ENCODE measurements around the gene RLN3.

Gene RLN3

DNA sequence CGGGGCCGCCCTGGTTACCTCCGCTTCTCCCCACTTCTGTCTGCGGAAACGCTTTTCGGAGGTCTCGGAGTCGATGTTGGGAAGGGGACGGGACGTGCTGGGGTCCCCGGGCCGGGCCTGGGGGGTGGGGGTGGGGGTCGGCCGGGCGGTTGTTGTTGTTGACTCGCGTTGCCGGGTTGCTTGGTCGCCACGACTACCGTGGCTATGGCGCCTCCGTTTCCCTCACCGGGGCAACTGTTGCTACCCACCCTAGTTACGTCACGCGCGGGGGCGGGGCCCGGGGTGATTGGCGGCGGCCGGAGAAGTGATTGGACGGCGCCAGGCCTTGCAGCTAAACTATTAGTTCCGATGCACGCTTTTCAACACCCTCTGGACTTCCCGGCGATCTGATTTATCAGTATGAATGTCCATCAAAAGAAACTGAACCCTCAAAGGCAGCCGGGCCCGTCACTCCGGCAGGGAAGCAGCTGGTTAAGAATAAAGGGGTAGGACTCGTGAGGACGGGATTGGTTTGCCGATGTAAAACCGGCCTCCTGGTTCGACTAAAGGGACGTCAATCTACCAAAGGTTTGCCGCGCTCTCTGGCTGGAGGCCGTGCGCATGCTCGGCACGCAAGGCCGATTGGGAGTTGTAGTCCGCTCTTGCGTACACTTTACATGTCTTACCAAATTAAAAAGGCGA, 21.7 kb upstream of the RLN3 start, which contains the start of gene RFX1:
Gene RFX1, minus strand, starts transcription at position 236 of the 681 bp plus-strand sequence. CDS start 12,477 bp downstream, outside the sequence.
- Histone ChIP-seq H2AFZ (ENCODE audit: low read length) (peak within 1 kb of the TSS; percentile 87), H3K4me2 (ENCODE audit: low read depth, low read length, poor library complexity, severe bottlenecking) (peak within 1 kb of the TSS; percentile 81), H3K4me1 (ENCODE audit: insufficient read depth, low read length, poor library complexity, severe bottlenecking) (peaks cover 39% of the 10 kb centered on the region), H3K9ac (ENCODE audit: low read depth, low read length, poor library complexity, severe bottlenecking) (peak within 1 kb of the TSS; percentile 87), H3K4me3 (ENCODE audit: low read length, poor library complexity, severe bottlenecking) (peak within 1 kb of the TSS; percentile 80), H3K36me3 (ENCODE audit: insufficient read depth, low read length) (no peaks in the 10 kb centered on the region), H3F3A (ENCODE audit: low read depth) (peaks cover 17% of the 10 kb centered on the region; the same call in 1 of the 2 replicates), H4K20me1 (ENCODE audit: insufficient read depth, low read length, poor library complexity, severe bottlenecking) (no peaks in the 10 kb centered on the region), H3K9me3 (ENCODE audit: insufficient read depth, low read depth, low read length) (no peaks in the 10 kb centered on the region), H3K27me3 (ENCODE audit: insufficient read depth, low read length, poor library complexity, severe bottlenecking) (no peaks in the 10 kb centered on the region), H3K79me2 (ENCODE audit: insufficient read depth, low read length) (peaks cover 20% of the 10 kb centered on the region), H3K9me2 (replicated peaks; ENCODE audit: low read depth, low read length) (no peaks in the 10 kb centered on the region)
- TF ChIP-seq, protein P1, sequence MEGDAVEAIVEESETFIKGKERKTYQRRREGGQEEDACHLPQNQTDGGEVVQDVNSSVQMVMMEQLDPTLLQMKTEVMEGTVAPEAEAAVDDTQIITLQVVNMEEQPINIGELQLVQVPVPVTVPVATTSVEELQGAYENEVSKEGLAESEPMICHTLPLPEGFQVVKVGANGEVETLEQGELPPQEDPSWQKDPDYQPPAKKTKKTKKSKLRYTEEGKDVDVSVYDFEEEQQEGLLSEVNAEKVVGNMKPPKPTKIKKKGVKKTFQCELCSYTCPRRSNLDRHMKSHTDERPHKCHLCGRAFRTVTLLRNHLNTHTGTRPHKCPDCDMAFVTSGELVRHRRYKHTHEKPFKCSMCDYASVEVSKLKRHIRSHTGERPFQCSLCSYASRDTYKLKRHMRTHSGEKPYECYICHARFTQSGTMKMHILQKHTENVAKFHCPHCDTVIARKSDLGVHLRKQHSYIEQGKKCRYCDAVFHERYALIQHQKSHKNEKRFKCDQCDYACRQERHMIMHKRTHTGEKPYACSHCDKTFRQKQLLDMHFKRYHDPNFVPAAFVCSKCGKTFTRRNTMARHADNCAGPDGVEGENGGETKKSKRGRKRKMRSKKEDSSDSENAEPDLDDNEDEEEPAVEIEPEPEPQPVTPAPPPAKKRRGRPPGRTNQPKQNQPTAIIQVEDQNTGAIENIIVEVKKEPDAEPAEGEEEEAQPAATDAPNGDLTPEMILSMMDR (conservative IDR thresholded peaks at IDR 0.05; ENCODE audit: low read length), result no peak
- no peak for TF ChIP-seq EZH2phosphoT487 (IDR thresholded peaks at IDR 0.05; ENCODE audit: borderline replicate concordance)

DNA sequence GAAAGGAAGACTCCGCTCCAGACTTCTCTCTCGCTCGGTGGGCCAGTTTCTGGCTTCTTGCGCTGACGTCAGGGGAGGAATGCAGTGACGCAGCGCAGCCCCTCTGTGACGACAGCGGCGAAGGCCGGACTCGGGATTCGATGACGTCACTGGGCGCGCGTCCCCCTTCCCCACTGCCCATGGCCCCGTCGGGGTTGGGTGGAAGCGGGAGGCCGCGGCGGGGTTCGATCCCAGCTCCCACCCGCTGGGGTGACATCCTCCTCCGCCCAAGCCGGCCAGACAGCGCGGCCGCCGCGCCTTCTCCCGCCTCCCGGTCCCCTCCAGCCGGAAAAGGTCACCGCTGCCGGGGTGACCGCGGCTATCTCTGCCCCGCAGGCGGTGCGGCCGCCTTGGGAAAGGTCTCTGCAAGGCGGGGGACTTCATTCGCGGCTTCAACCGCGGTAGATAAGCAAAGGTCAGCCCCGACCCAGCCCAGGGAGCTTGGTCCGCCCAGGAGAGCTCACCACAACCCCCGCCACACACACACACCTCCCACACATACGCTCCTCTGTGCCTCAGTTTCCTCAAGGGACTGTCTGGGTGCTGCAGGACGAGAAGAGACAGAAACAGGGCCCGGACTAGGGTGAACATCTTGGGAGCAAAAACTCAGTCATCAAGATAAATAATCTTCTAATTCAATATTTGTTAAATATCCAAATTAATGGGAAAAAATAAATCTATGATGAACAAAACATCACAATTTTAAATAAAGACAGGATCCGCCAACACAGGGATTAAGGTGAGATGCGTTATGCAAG, 21.0 kb upstream of the RLN3 start:
- H3K4me3 ChIP-seq (ENCODE audit: low read length, poor library complexity, severe bottlenecking), result peak overlapping the region; percentile 80
- peaks cover 13% of the 10 kb centered on the region for H3K79me2 ChIP-seq (ENCODE audit: insufficient read depth, low read length)
- H3K4me1 ChIP-seq (ENCODE audit: insufficient read depth, low read length, poor library complexity, severe bottlenecking), result peaks cover 32% of the 10 kb centered on the region
- no peaks in the 10 kb centered on the region for H3K9me3 ChIP-seq (ENCODE audit: insufficient read depth, low read depth, low read length)
- peak overlapping the region; percentile 87 for H3K9ac ChIP-seq (ENCODE audit: low read depth, low read length, poor library complexity, severe bottlenecking)
- peak overlapping the region; percentile 81 for H3K4me2 ChIP-seq (ENCODE audit: low read depth, low read length, poor library complexity, severe bottlenecking)
- H3K9me2 ChIP-seq (replicated peaks; ENCODE audit: low read depth, low read length), result no peaks in the 10 kb centered on the region
- H2AFZ ChIP-seq (ENCODE audit: low read length), result peak overlapping the region; percentile 87
- TF ChIP-seq, protein P1 (conservative IDR thresholded peaks at IDR 0.05; ENCODE audit: low read length), result no peak
- TF ChIP-seq EZH2phosphoT487 (IDR thresholded peaks at IDR 0.05; ENCODE audit: borderline replicate concordance), result no peak
- no peaks in the 10 kb centered on the region for H4K20me1 ChIP-seq (ENCODE audit: insufficient read depth, low read length, poor library complexity, severe bottlenecking)
- peaks cover 17% of the 10 kb centered on the region; the same call in 1 of the 2 replicates for H3F3A ChIP-seq (ENCODE audit: low read depth)
- no peaks in the 10 kb centered on the region for H3K36me3 ChIP-seq (ENCODE audit: insufficient read depth, low read length)
- no peaks in the 10 kb centered on the region for H3K27me3 ChIP-seq (ENCODE audit: insufficient read depth, low read length, poor library complexity, severe bottlenecking)

DNA sequence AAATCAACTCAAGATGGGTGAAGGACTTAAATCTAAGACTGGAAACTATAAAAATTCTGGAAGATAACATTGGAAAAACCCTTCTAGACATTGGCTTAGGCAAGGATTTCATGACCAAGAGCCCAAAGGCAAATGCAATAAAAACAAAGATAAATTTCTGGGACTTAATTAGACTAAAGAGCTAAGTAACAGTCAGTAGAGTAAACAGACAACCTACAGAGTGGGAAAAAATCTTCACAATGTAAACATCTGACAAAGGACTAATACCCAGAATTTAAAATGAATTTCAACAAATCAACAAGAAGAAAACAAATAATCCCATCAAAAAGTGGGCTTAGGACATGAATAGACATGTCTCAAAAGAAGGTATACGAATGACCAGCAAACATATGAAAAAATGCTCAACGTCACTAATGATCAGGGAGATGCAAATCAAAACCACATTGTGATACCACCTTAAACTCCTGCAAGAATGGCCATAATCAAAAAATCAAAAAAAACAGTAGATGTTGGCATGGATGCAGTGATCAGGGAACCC, 15.5 kb upstream of the RLN3 start:
- TF ChIP-seq, protein P1 (conservative IDR thresholded peaks at IDR 0.05; ENCODE audit: low read length), result no peak
- TF ChIP-seq EZH2phosphoT487 (IDR thresholded peaks at IDR 0.05; ENCODE audit: borderline replicate concordance), result no peak
- Histone ChIP-seq H3K4me3 (ENCODE audit: low read length, poor library complexity, severe bottlenecking) (no peak overlapping the region), H3K4me2 (ENCODE audit: low read depth, low read length, poor library complexity, severe bottlenecking) (no peak overlapping the region), H3K79me2 (ENCODE audit: insufficient read depth, low read length) (no peaks in the 10 kb centered on the region), H3K9me2 (replicated peaks; ENCODE audit: low read depth, low read length) (no peaks in the 10 kb centered on the region), H3K27me3 (ENCODE audit: insufficient read depth, low read length, poor library complexity, severe bottlenecking) (no peaks in the 10 kb centered on the region), H4K20me1 (ENCODE audit: insufficient read depth, low read length, poor library complexity, severe bottlenecking) (no peaks in the 10 kb centered on the region), H3K4me1 (ENCODE audit: insufficient read depth, low read length, poor library complexity, severe bottlenecking) (peaks cover 5% of the 10 kb centered on the region), H3K9ac (ENCODE audit: low read depth, low read length, poor library complexity, severe bottlenecking) (no peak overlapping the region), H3K9me3 (ENCODE audit: insufficient read depth, low read depth, low read length) (no peaks in the 10 kb centered on the region), H3K36me3 (ENCODE audit: insufficient read depth, low read length) (no peaks in the 10 kb centered on the region), H3F3A (ENCODE audit: low read depth) (no peaks in the 10 kb centered on the region), H2AFZ (ENCODE audit: low read length) (no peak overlapping the region)

All from Loucy (cell line).